D721Med (cell line): ENCODE measurements around the gene CELSR3.

Source experiments
- DNase-seq: peaks from one replicate; pipeline ENCODE4 v3.0.0; 2011; ENCODE audit warnings: low spot score; ENCODE audit not compliant: insufficient read length
- FAIRE-seq: peaks from 2 replicates; lab custom pipeline; 2011; peaks lifted over from hg19 to GRCh38; lab: Jason Lieb, UNC
- CTCF ChIP-seq: IDR thresholded peaks from 2 replicates; pipeline ENCODE4 v1.5.1; 2012; ENCODE audit warnings: mild to moderate bottlenecking, control low read depth; ENCODE audit not compliant: insufficient read depth; ENCODE audit errors: missing control alignments

The CELSR3 gene

GRCh38 chr3:48686538-48687219 lies 24.0 kb upstream of the CELSR3 start:
- no peak for TF ChIP-seq CTCF
- no peak for DNase-seq
- FAIRE-seq: no peak

- peak; percentile 72 for TF ChIP-seq CTCF
- DNase-seq (peak; percentile 97), FAIRE-seq (no peak)
Observed at GRCh38 chr3:48685603-48686511, 23.2 kb upstream of the CELSR3 start, which contains the start of gene NCKIPSD. Gene NCKIPSD (minus strand): TSS chr3:48685915. CDS start chr3:48685807, 108 bp downstream.

GRCh38 chr3:48685293-48685602 lies 22.6 kb upstream of the CELSR3 start:
- TF ChIP-seq CTCF: no peak
- FAIRE-seq (no peak), DNase-seq (no peak)

GRCh38 chr3:48684480-48685143 lies 21.9 kb upstream of the CELSR3 start:
- no peak for TF ChIP-seq CTCF
- DNase-seq (no peak), FAIRE-seq (no peak)

- no peak for TF ChIP-seq CTCF
- DNase-seq (no peak), FAIRE-seq (no peak)
Observed at GRCh38 chr3:48684054-48684349, 21.3 kb upstream of the CELSR3 start.

GRCh38 chr3:48682786-48683185 lies 20.1 kb upstream of the CELSR3 start:
- FAIRE-seq (no peak), DNase-seq (no peak)
- no peak for TF ChIP-seq CTCF
